ENCODE measurements around the gene EMC9. TPM values are rescaled to one million over a fixed set of nuclear protein-coding genes. Genes with fewer than 3 reads are reported as not detected.
A peak's percentile ranks its signal among the peaks of the same experiment; 100 is the strongest.

The EMC9 gene
- total and polyA plus RNA-seq, 9 donors, result 5.1 to 30.7 (median 17.3) TPM

DNA sequence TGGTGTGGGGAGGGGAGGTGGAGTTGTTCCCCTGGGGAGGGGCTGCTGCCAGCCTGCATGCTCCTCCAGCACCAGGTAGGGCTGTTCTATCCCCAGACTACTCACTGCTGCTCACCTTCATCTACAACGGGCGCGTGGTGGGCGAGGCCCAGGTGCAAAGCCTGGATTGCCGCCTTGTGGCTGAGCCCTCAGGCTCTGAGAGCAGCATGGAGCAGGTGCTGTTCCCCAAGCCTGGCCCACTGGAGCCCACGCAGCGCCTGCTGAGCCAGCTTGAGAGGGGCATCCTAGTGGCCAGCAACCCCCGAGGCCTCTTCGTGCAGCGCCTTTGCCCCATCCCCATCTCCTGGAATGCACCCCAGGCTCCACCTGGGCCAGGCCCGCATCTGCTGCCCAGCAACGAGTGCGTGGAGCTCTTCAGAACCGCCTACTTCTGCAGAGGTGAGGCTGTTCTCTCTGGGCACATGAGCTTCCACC, 23.2 kb upstream of the EMC9 start:
- no peak overlapping the region for H3K4me3 ChIP-seq
- intact Hi-C loops (cut with DNase I), result loop anchor here in 1 of 4 donors (5.0 kb wide), 1 partner anchor 107 kb away; no protein-coding TSS in a partner anchor
- WGBS, 3 donors, result 83 to 86% (median 85%) methylated on average over 12 to 14 of the region's 14 CpGs

DNA sequence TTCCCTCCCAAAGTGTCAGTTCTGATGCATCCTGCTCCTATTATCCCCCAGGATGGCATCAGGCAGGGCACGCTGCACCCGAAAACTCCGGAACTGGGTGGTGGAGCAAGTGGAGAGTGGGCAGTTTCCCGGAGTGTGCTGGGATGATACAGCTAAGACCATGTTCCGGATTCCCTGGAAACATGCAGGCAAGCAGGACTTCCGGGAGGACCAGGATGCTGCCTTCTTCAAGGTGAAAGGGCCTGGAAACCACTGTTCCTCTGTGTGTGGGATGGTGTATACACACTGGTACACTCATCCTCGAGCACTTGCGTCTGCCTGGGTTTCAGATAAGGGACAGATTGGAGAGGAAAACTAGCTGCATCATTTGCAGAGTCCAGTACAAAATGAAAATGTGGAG, 20.7 kb upstream of the EMC9 start:
- H3K36me3 ChIP-seq, result no peaks in the 10 kb centered on the region
- peak overlapping the region; percentile 84 for H3K4me3 ChIP-seq
- no peaks in the 10 kb centered on the region for H3K27me3 ChIP-seq
- no peak for TF ChIP-seq POLR2A (IDR thresholded peaks at IDR 0.05)
- TF ChIP-seq EP300 (IDR thresholded peaks at IDR 0.05), result no peak
- TF ChIP-seq, protein P1, sequence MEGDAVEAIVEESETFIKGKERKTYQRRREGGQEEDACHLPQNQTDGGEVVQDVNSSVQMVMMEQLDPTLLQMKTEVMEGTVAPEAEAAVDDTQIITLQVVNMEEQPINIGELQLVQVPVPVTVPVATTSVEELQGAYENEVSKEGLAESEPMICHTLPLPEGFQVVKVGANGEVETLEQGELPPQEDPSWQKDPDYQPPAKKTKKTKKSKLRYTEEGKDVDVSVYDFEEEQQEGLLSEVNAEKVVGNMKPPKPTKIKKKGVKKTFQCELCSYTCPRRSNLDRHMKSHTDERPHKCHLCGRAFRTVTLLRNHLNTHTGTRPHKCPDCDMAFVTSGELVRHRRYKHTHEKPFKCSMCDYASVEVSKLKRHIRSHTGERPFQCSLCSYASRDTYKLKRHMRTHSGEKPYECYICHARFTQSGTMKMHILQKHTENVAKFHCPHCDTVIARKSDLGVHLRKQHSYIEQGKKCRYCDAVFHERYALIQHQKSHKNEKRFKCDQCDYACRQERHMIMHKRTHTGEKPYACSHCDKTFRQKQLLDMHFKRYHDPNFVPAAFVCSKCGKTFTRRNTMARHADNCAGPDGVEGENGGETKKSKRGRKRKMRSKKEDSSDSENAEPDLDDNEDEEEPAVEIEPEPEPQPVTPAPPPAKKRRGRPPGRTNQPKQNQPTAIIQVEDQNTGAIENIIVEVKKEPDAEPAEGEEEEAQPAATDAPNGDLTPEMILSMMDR (IDR thresholded peaks at IDR 0.05), result no peak
- H3K4me1 ChIP-seq (ENCODE audit: insufficient read depth), result peaks cover 8% of the 10 kb centered on the region
- H3K27ac ChIP-seq, result peak overlapping the region; percentile 71 to 84
- DNase-seq, result peak in 1 of 5 donors; percentile 42
- WGBS, 3 donors, result 2 to 9% (median 3%) methylated on average over 8 of the region's 8 CpGs
- no peaks in the 10 kb centered on the region for H3K9me3 ChIP-seq
- intact Hi-C loops (cut with DNase I), result loop anchor here in 1 of 4 donors (5.0 kb wide), 1 partner anchor 105 kb away; no protein-coding TSS in a partner anchor

More for the DNA sequence above, 23.2 kb upstream of the EMC9 start:
- Histone ChIP-seq H3K27me3 (no peaks in the 10 kb centered on the region), H3K4me1 (ENCODE audit: insufficient read depth) (peaks cover 8% of the 10 kb centered on the region), H3K27ac (no peak overlapping the region), H3K9me3 (no peaks in the 10 kb centered on the region), H3K36me3 (no peaks in the 10 kb centered on the region)
- TF ChIP-seq, protein P1 (IDR thresholded peaks at IDR 0.05), result no peak
- no peak for TF ChIP-seq EP300 (IDR thresholded peaks at IDR 0.05)
- no peak for TF ChIP-seq POLR2A (IDR thresholded peaks at IDR 0.05)
- no peak for DNase-seq

DNA sequence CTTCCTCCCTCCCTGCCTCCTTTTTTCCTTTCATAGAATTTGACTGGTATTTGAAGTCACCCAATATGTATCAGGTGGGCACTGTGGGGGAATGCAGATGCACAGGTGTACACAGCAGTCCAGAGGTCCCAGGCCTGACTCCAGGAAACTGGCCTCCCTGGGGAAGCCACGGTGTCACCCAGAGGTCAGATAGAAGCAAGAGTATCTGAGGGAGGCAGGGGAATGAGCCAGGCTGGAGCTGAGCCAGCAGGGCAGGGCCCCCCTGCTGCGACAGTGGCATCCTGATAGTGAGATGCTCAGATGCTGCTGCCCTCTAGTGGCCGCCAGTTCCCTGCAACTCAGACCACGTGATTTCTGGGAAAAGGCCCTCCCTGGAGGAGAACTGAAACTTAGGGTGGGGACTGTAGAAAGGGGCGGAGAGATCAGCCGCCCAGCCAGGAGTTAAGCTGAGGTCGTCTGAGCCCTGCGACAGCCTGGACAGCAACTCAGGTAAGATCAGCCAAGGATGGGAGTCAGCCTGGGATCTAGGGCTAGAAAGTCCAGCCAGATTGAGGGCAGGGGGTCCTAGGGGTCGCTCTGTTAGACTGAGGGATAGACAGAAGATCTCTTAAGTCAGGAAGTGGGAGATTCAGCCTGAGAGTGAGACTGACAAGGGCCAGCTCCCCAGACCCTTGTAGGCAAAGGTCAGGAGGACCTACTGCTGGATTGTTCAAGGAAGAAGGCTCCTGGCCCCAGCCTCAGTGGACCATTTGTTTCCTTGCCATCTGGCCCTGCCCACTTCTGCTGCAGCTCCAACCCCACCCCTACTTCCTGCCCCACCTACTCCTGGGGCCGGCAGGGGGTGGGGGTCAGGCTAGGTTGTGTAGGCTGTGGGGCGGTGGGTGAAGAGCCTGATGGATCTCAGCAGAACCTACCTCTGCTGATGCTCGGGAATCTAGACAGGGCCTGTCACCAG, 19.7 kb upstream of the EMC9 start, which contains the start of gene IRF9:
Gene IRF9 (plus strand): TSS at position 416 of the 955 bp plus-strand sequence. CDS start 880 bp downstream, outside the sequence.
- H3K9me3 ChIP-seq, result no peaks in the 10 kb centered on the region
- no peaks in the 10 kb centered on the region for H3K27me3 ChIP-seq
- TF ChIP-seq POLR2A (IDR thresholded peaks at IDR 0.05), result peak; percentile 51
- TF ChIP-seq, protein P1 (IDR thresholded peaks at IDR 0.05), result peak; percentile 96 to 99 (median 97)
- peak; percentile 73 for TF ChIP-seq EP300 (IDR thresholded peaks at IDR 0.05)
- H3K36me3 ChIP-seq, result no peaks in the 10 kb centered on the region
- peak within 1 kb of the TSS; percentile 84 for H3K4me3 ChIP-seq
- peak; percentile 93 to 96 (median 96) for DNase-seq
- intact Hi-C loops (cut with DNase I), result loop anchor here in 1 of 4 donors (5.0 kb wide), 1 partner anchor 104 kb away; no protein-coding TSS in a partner anchor
- WGBS, 3 donors, result 0 to 2% (median 0%) methylated on average over 12 of the region's 12 CpGs
- peak within 1 kb of the TSS; percentile 71 to 84 for H3K27ac ChIP-seq
- H3K4me1 ChIP-seq (ENCODE audit: insufficient read depth), result peaks cover 8% of the 10 kb centered on the region

DNA sequence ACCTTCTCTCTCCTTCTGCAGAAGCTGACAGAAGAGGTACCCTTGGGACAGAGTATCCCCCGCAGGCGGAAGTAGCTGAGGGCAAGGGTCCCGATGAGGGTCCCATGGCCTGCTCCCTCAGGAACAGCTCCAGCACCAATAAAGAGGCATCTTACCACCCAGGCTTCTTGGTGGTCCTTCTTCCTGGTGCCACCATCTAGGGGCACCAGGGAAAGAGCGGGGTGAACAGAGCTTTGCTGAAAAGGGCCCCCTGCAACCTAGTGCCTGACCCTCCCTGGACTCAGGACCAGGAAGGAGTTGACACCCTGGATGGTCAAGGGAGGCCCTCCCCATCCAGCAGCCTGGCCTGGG, 19.1 kb upstream of the EMC9 start:
- no peak for DNase-seq
- no peak for TF ChIP-seq POLR2A (IDR thresholded peaks at IDR 0.05)
- no peak for TF ChIP-seq EP300 (IDR thresholded peaks at IDR 0.05)
- TF ChIP-seq, protein P1 (IDR thresholded peaks at IDR 0.05), result no peak
- Histone ChIP-seq H3K27me3 (no peaks in the 10 kb centered on the region), H3K27ac (peak overlapping the region; percentile 71 to 84), H3K4me3 (no peak overlapping the region), H3K36me3 (no peaks in the 10 kb centered on the region), H3K4me1 (ENCODE audit: insufficient read depth) (peaks cover 8% of the 10 kb centered on the region), H3K9me3 (no peaks in the 10 kb centered on the region)
- intact Hi-C loops (cut with DNase I), result loop anchor here in 1 of 4 donors (5.0 kb wide), 1 partner anchor 103 kb away; no protein-coding TSS in a partner anchor
- WGBS, 3 donors, result 79 to 89% (median 84%) methylated on average over 4 of the region's 4 CpGs
